GM12878 (cell line): ENCODE measurements around the gene WBP11.

Source experiments
- ASH2L ChIP-seq: fragments of 300-600, 200-600 bp; sonication (generic); IDR thresholded peaks from 2 replicates; pipeline ENCODE4 v1.6.1; 2017; ENCODE audit warnings: low read depth, mild to moderate bottlenecking, borderline replicate concordance
- ATF2 ChIP-seq: IDR thresholded peaks from 2 replicates; pipeline ENCODE4 v1.6.1; 2012; ENCODE audit warnings: low read length, inconsistent platforms
- CEBPB ChIP-seq, 2 experiments: fragments of 150-350 bp in 1 of 2; IDR thresholded peaks; 2 replicates each; pipeline ENCODE4 v1.6.1; 2012 to 2014; ENCODE audit warnings: low read depth in 2 of 2, low read length in 2 of 2, borderline replicate concordance in 1 of 2, inconsistent platforms in 1 of 2
- CTCF ChIP-seq, 3 experiments: IDR thresholded peaks in 2 of 3; conservative IDR thresholded peaks in 1 of 3; 2 replicates each; pipeline ENCODE4 v1.5.1; 2011; ENCODE audit warnings: low read depth in 3 of 3, low read length in 3 of 3, mild to moderate bottlenecking in 3 of 3, control low read depth in 2 of 3, moderate library complexity in 2 of 3, inconsistent platforms in 1 of 3, mixed read lengths in 1 of 3; ENCODE audit not compliant: control insufficient read depth in 2 of 3, insufficient read depth in 1 of 3; ENCODE audit errors: extremely low read depth in 1 of 3
- EZH2 ChIP-seq: IDR thresholded peaks from 2 replicates; pipeline ENCODE4 v1.6.1; 2012; ENCODE audit warnings: low read depth, mild to moderate bottlenecking, control low read depth, inconsistent platforms, low read length, borderline replicate concordance; ENCODE audit not compliant: control insufficient read depth
- FOXM1 ChIP-seq: IDR thresholded peaks from 2 replicates; pipeline ENCODE4 v1.6.1; 2012; ENCODE audit warnings: low read depth, mild to moderate bottlenecking, inconsistent platforms, low read length, moderate library complexity
- MAX ChIP-seq: IDR thresholded peaks from 2 replicates; pipeline ENCODE4 v1.6.1; 2012; ENCODE audit warnings: low read depth, low read length, improper control_type of control experiment
- MXI1 ChIP-seq: fragments of 150-350 bp; IDR thresholded peaks from 2 replicates; pipeline ENCODE4 v1.6.1; 2011; ENCODE audit warnings: low read depth, mild to moderate bottlenecking, inconsistent platforms, low read length, improper control_type of control experiment
- POU2F2 ChIP-seq: IDR thresholded peaks from 3 replicates; pipeline ENCODE4 v1.6.1; 2011; ENCODE audit warnings: low read depth, mild to moderate bottlenecking, low read length, borderline replicate concordance
- REST ChIP-seq: IDR thresholded peaks from 2 replicates; pipeline ENCODE4 v1.6.1; 2012; ENCODE audit warnings: mild to moderate bottlenecking, low read depth, low read length
- SIN3A ChIP-seq: IDR thresholded peaks from 2 replicates; pipeline ENCODE4 v1.6.1; 2012; ENCODE audit warnings: low read depth, low read length, improper control_type of control experiment
- SMAD1 ChIP-seq: fragments of 450-650 bp; IDR thresholded peaks from 2 replicates; pipeline ENCODE4 v1.6.1; 2018; ENCODE audit warnings: mild to moderate bottlenecking, low read depth; ENCODE audit not compliant: partially characterized antibody
- TCF3 ChIP-seq: IDR thresholded peaks from 2 replicates; pipeline ENCODE4 v1.6.1; 2012; ENCODE audit warnings: low read depth, mild to moderate bottlenecking, low read length, borderline replicate concordance; ENCODE audit not compliant: insufficient read depth
- TCF7 ChIP-seq: IDR thresholded peaks from 2 replicates; pipeline ENCODE4 v1.6.1; 2014; ENCODE audit warnings: antibody characterized with exemption, borderline replicate concordance

GRCh38 chr12:14843425-14843887 is 40.2 kb upstream of the WBP11 start, which contains the start of gene ART4:
- TF ChIP-seq SIN3A (no peak), ATF2 (no peak), CEBPB (IDR thresholded peaks at IDR 0.05; ENCODE audit: borderline replicate concordance in 1 of 2, low read depth in 2 of 2, low read length in 2 of 2) (no peak), TCF3 (no peak), MAX (no peak), SMAD1 (no peak), EZH2 (no peak), POU2F2 (no peak), TCF7 (no peak), MXI1 (no peak), ASH2L (no peak), CTCF (IDR thresholded peaks at IDR 0.05 in 2 of 3, conservative IDR thresholded peaks at IDR 0.05 in 1 of 3; ENCODE audit: control insufficient read depth in 2 of 3, extremely low read depth in 1 of 3, insufficient read depth in 1 of 3, low read depth in 3 of 3, low read length in 3 of 3) (no peak), FOXM1 (no peak), REST (no peak)
